NCI-H1436 treated with DMSO at 0.1 percent for 48 hours (cell line): Measurements from ENCODE around the gene DDHD1.
"Not testable (repeated sequence)": the region's sequence is repeated elsewhere in the genome, so short reads cannot be mapped to it uniquely, and the experiment has no call there.

Source experiments
- DNase-seq: peaks from one replicate; lab custom pipeline; 2025; lab: John Stamatoyannopoulos, UW

DDHD1 gene

GRCh38 chr14:53108292-53109104, 44.6 kb downstream of the DDHD1 start:
- DNase-seq, result no peak

- no peak for DNase-seq
Measured at GRCh38 chr14:53106768-53107167, 46.4 kb downstream of the DDHD1 start.

- DNase-seq, result no peak
Measured at GRCh38 chr14:53103636-53104340, 49.3 kb downstream of the DDHD1 start.

- DNase-seq, result no peak
Measured at GRCh38 chr14:53093206-53093605, 59.9 kb downstream of the DDHD1 start.

- no peak for DNase-seq
Measured at GRCh38 chr14:53090853-53091252, 62.3 kb downstream of the DDHD1 start.

- DNase-seq, result not testable (repeated sequence)
Measured at GRCh38 chr14:53084954-53085353, 68.2 kb downstream of the DDHD1 start.

- no peak for DNase-seq
Measured at GRCh38 chr14:53064475-53064874, 88.6 kb downstream of the DDHD1 start.

GRCh38 chr14:53062856-53063255, 90.3 kb downstream of the DDHD1 start:
- DNase-seq, result no peak

- no peak for DNase-seq
Measured at GRCh38 chr14:53060046-53060445, 93.1 kb downstream of the DDHD1 start.

GRCh38 chr14:53055003-53055402, 98.1 kb downstream of the DDHD1 start:
- DNase-seq, result no peak

GRCh38 chr14:53054457-53054856, 98.7 kb downstream of the DDHD1 start:
- no peak for DNase-seq

GRCh38 chr14:53048631-53049030, 104.5 kb downstream of the DDHD1 start:
- no peak for DNase-seq

- no peak for DNase-seq
Measured at GRCh38 chr14:53047307-53048069, 105.6 kb downstream of the DDHD1 start.

GRCh38 chr14:53044486-53044885, 108.6 kb downstream of the DDHD1 start:
- no peak for DNase-seq

GRCh38 chr14:53043027-53043581, 110.0 kb downstream of the DDHD1 start:
- DNase-seq, result no peak

- DNase-seq, result no peak
Measured at GRCh38 chr14:53042480-53042879, 110.6 kb downstream of the DDHD1 start.

GRCh38 chr14:53041067-53041466, 112.1 kb downstream of the DDHD1 start:
- DNase-seq, result no peak

- no peak for DNase-seq
Measured at GRCh38 chr14:53038629-53039028, 114.5 kb downstream of the DDHD1 start.

GRCh38 chr14:53037016-53037415, 116.1 kb downstream of the DDHD1 start:
- DNase-seq, result no peak

- DNase-seq, result no peak
Measured at GRCh38 chr14:53035336-53036210, 117.5 kb downstream of the DDHD1 start.

- DNase-seq, result no peak
Measured at GRCh38 chr14:53034688-53035230, 118.4 kb downstream of the DDHD1 start.
